Keratinocyte (primary cell): ENCODE data around the gene MIPOL1. TPM values are rescaled to one million over a fixed set of nuclear protein-coding genes. Genes with fewer than 3 reads are reported as not detected.

Source experiments
- DNase-seq: peaks from one replicate; pipeline ENCODE4 v3.0.0-alpha.2; 2011; ENCODE audit warnings: low read depth, missing footprints, low spot score
- FAIRE-seq: peaks from 2 replicates; lab custom pipeline; 2011; peaks lifted over from hg19 to GRCh38; lab: Jason Lieb, UNC
- H2AFZ ChIP-seq: 2 replicates; pipeline ENCODE4 v1.6.0; 2012; ENCODE audit warnings: low read length, control low read depth, inconsistent platforms; ENCODE audit not compliant: control insufficient read depth
- H3K27ac ChIP-seq: 2 replicates; pipeline ENCODE4 v1.5.1; 2011; ENCODE audit warnings: low read length; ENCODE audit not compliant: control insufficient read depth, insufficient read depth
- H3K27me3 ChIP-seq: 3 replicates; pipeline ENCODE4 v1.6.0; 2011; ENCODE audit warnings: low read length; ENCODE audit not compliant: control insufficient read depth, insufficient read depth; ENCODE audit errors: extremely low read depth
- H3K36me3 ChIP-seq, 2 experiments: 2 replicates in 1 of 2; 3 replicates in 1 of 2; pipeline ENCODE4 v1.5.1; 2011; ENCODE audit warnings: low read length in 2 of 2, mild to moderate bottlenecking in 1 of 2; ENCODE audit not compliant: control insufficient read depth in 2 of 2, insufficient read depth in 2 of 2; ENCODE audit errors: extremely low read depth in 1 of 2
- H3K4me1 ChIP-seq: 3 replicates; pipeline ENCODE4 v1.5.1; 2011; ENCODE audit warnings: low read length; ENCODE audit not compliant: control insufficient read depth, insufficient read depth; ENCODE audit errors: extremely low read depth
- H3K4me2 ChIP-seq: 3 replicates; pipeline ENCODE4 v1.6.0; 2011; ENCODE audit warnings: low read depth, low read length; ENCODE audit not compliant: control insufficient read depth, insufficient read depth; ENCODE audit errors: extremely low read depth
- H3K4me3 ChIP-seq, 3 experiments: fragments of 200-600 bp in 1 of 3; sonication (generic) in 1 of 3; 2 replicates in 2 of 3; 3 replicates in 1 of 3; pipeline ENCODE4 v1.5.1; 2011 to 2016; ENCODE audit warnings: low read length in 3 of 3, mild to moderate bottlenecking in 3 of 3, control low read depth in 2 of 3, inconsistent platforms in 1 of 3, low read depth in 1 of 3, mixed read lengths in 1 of 3, mixed run types in 1 of 3, moderate library complexity in 1 of 3; ENCODE audit not compliant: control insufficient read depth in 2 of 3, insufficient read depth in 2 of 3; ENCODE audit errors: extremely low read depth in 1 of 3
- H3K79me2 ChIP-seq: 2 replicates; pipeline ENCODE4 v1.6.0; 2012; ENCODE audit warnings: low read length; ENCODE audit not compliant: control insufficient read depth, insufficient read depth
- H3K9ac ChIP-seq: 3 replicates; pipeline ENCODE4 v1.6.0; 2011; ENCODE audit warnings: low read length; ENCODE audit not compliant: control insufficient read depth, insufficient read depth; ENCODE audit errors: extremely low read depth
- H3K9me1 ChIP-seq: 3 replicates; pipeline ENCODE4 v1.6.0; 2011; ENCODE audit warnings: low read length; ENCODE audit not compliant: control insufficient read depth, insufficient read depth; ENCODE audit errors: extremely low read depth
- H3K9me3 ChIP-seq: 2 replicates; pipeline ENCODE4 v1.5.1; 2012; ENCODE audit warnings: low read depth, low read length; ENCODE audit not compliant: control insufficient read depth
- H4K20me1 ChIP-seq: 3 replicates; pipeline ENCODE4 v1.6.0; 2011; ENCODE audit warnings: low read length; ENCODE audit not compliant: control insufficient read depth, insufficient read depth; ENCODE audit errors: extremely low read depth
- CTCF ChIP-seq, 3 experiments: IDR thresholded peaks in 1 of 3; conservative IDR thresholded peaks in 1 of 3; optimal IDR thresholded peaks in 1 of 3; 2 replicates in 2 of 3; 3 replicates in 1 of 3; pipeline versions ENCODE3 to v1.5.1; 2011; ENCODE audit warnings: low read length in 3 of 3, mild to moderate bottlenecking in 3 of 3, moderate library complexity in 2 of 3, control low read depth in 1 of 3, inconsistent platforms in 1 of 3; ENCODE audit not compliant: insufficient read depth in 2 of 3; ENCODE audit errors: extremely low read depth in 1 of 3
- EZH2 ChIP-seq: IDR thresholded peaks from one replicate; pipeline ENCODE4 v1.6.1; 2012; ENCODE audit warnings: inconsistent platforms, mild to moderate bottlenecking, low read length, moderate library complexity
- dilution Hi-C: fragments of 300-500 bp; cut with MboI; formaldehyde crosslinking; loops from one replicate; pipeline ENCODE4 v1.7.0; 2020; ENCODE audit warnings: low sequenced_read_pairs; ENCODE audit not compliant: extremely low pct_ligation_motif_present
- polyA plus RNA-seq, 5 experiments: library from polyadenylated mRNA; depleted of rRNA in 3 of 5; stranded (reverse) in 3 of 5; stranded (forward) in 1 of 5; unstranded in 1 of 5; fragments of >200 nt; gene quantifications; 1 replicate in 1 of 5; 2 replicates in 3 of 5; 3 replicates in 1 of 5; pipeline versions ENCODE4 v1.2.1 to v1.2.3, GENCODE V29; 2011 to 2012; ENCODE audit warnings: missing spikeins in 2 of 5, low read depth in 1 of 5, low replicate concordance in 1 of 5

MIPOL1 gene
- polyA plus RNA-seq, 1 donor (not counting 4 experiments of a cell fraction or from before 2014, with no cell fraction given), result 10.9 TPM

GRCh38 chr14:37375566-37375965 lies 177.8 kb downstream of the MIPOL1 start:
- dilution Hi-C loops, result no loop called here
- no peak overlapping the region for H3K4me2 ChIP-seq
- no peak for FAIRE-seq

GRCh38 chr14:37376944-37377609 lies 179.3 kb downstream of the MIPOL1 start:
- H3K27ac ChIP-seq, result no peak overlapping the region
- TF ChIP-seq EZH2 (no peak), CTCF (optimal IDR thresholded peaks at IDR 0.05 in 1 of 3, IDR thresholded peaks at IDR 0.05 in 1 of 3, conservative IDR thresholded peaks at IDR 0.05 in 1 of 3; ENCODE audit: extremely low read depth in 1 of 3, insufficient read depth in 2 of 3, low read length in 3 of 3) (no peak)
- FAIRE-seq (no peak), DNase-seq (no peak)
- H3K4me2 ChIP-seq, result no peak overlapping the region
- H3K4me1 ChIP-seq, result no peaks in the 10 kb centered on the region
- no peak overlapping the region for H2AFZ ChIP-seq
- H3K9me1 ChIP-seq, result no peaks in the 10 kb centered on the region
- no peaks in the 10 kb centered on the region for H3K79me2 ChIP-seq
- no peaks in the 10 kb centered on the region for H3K27me3 ChIP-seq
- H3K9ac ChIP-seq, result no peak overlapping the region
- H3K9me3 ChIP-seq, result no peaks in the 10 kb centered on the region
- dilution Hi-C loops, result no loop called here
- H3K4me3 ChIP-seq, result no peak overlapping the region
- no peaks in the 10 kb centered on the region for H4K20me1 ChIP-seq
- no peaks in the 10 kb centered on the region for H3K36me3 ChIP-seq

More at GRCh38 chr14:37375566-37375965, 177.8 kb downstream of the MIPOL1 start:
- H3K9ac ChIP-seq, result no peak overlapping the region
- H3K36me3 ChIP-seq, result no peaks in the 10 kb centered on the region
- no peaks in the 10 kb centered on the region for H3K27me3 ChIP-seq
- H3K4me1 ChIP-seq, result no peaks in the 10 kb centered on the region
- no peaks in the 10 kb centered on the region for H3K9me3 ChIP-seq
- H2AFZ ChIP-seq, result no peak overlapping the region
- TF ChIP-seq EZH2, result no peak
- TF ChIP-seq CTCF (optimal IDR thresholded peaks at IDR 0.05 in 1 of 3, IDR thresholded peaks at IDR 0.05 in 1 of 3, conservative IDR thresholded peaks at IDR 0.05 in 1 of 3; ENCODE audit: extremely low read depth in 1 of 3, insufficient read depth in 2 of 3, low read length in 3 of 3), result no peak
- DNase-seq, result no peak
- H3K9me1 ChIP-seq, result no peaks in the 10 kb centered on the region
- H3K27ac ChIP-seq, result no peak overlapping the region
- no peaks in the 10 kb centered on the region for H4K20me1 ChIP-seq
- no peaks in the 10 kb centered on the region for H3K79me2 ChIP-seq
- H3K4me3 ChIP-seq, result no peak overlapping the region
